ENCODE measurements around the gene VPS26B.

DNA sequence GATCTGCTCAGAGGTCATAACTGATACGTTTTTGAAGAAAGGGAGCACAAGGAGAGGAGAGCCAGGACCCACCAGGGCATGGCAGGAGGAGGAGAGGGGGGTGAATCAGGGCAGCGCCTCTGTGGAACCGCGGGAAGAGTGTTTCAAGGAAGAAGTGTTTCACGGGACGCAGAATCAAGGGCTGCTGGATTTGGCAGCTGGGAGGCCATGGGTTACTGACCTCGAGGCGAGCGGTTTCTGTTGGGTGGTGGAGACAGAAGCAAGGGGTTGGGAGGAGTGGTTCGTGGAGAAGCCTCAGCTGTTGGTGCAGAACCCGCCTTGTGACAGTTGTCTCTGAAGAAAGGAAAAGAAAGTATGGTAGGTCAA, 13.1 kb downstream of the VPS26B start:
- TF ChIP-seq, protein P1, sequence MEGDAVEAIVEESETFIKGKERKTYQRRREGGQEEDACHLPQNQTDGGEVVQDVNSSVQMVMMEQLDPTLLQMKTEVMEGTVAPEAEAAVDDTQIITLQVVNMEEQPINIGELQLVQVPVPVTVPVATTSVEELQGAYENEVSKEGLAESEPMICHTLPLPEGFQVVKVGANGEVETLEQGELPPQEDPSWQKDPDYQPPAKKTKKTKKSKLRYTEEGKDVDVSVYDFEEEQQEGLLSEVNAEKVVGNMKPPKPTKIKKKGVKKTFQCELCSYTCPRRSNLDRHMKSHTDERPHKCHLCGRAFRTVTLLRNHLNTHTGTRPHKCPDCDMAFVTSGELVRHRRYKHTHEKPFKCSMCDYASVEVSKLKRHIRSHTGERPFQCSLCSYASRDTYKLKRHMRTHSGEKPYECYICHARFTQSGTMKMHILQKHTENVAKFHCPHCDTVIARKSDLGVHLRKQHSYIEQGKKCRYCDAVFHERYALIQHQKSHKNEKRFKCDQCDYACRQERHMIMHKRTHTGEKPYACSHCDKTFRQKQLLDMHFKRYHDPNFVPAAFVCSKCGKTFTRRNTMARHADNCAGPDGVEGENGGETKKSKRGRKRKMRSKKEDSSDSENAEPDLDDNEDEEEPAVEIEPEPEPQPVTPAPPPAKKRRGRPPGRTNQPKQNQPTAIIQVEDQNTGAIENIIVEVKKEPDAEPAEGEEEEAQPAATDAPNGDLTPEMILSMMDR (IDR thresholded peaks at IDR 0.05), result no peak
- TF ChIP-seq POLR2A (IDR thresholded peaks at IDR 0.05), result no peak
